Measurements from ENCODE around the gene LRRC58. TPM values are rescaled to one million over a fixed set of nuclear protein-coding genes. Genes with fewer than 3 reads are reported as not detected.
"Not testable (repeated sequence)": the region's sequence is repeated elsewhere in the genome, so short reads cannot be mapped to it uniquely, and the experiment has no call there.

The LRRC58 gene
- total RNA-seq, 4 donors from 2014 or later, result 11.6 to 27.8 (median 24.5) TPM

DNA sequence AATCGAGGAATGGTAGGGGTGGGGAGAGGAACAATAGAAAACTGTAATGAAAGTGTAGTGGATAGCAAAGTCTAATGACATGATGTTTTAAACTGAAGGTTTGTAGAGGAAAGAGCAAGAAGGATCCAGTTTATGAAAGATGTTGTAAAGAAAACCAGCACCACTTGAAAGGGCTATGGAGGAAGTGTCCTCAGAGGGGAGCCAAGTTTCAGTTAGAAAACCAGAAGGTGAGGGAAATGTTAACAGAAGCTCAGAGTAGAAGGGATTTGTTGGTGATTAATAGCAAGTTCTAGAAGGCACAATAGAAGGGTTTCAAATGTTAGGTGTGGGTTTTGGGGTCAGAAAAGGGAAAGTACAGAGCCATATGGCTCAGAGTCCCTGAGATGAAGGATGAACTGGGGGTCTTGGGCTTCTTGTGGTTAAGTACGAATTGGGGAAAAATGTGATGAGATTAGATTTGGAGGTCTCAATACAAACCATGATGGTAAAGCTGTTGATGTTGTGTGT is 33.8 kb upstream of the LRRC58 start:
- H3K4me1 ChIP-seq, result no peaks in the 10 kb centered on the region
- no peaks in the 10 kb centered on the region for H3K27me3 ChIP-seq
- no peaks in the 10 kb centered on the region for H3K9me3 ChIP-seq
- H3K36me3 ChIP-seq, result no peaks in the 10 kb centered on the region
- no peak overlapping the region for H3K27ac ChIP-seq
- no peak for DNase-seq
- WGBS, 2 donors, result 65 to 66% methylated on average over 2 of the region's 2 CpGs
- TF ChIP-seq CTCF (IDR thresholded peaks at IDR 0.05) (no peak), POLR2A (IDR thresholded peaks at IDR 0.05) (no peak)
- intact Hi-C loops (cut with DNase I), result no loop called here
- H3K4me3 ChIP-seq, result no peak overlapping the region

DNA sequence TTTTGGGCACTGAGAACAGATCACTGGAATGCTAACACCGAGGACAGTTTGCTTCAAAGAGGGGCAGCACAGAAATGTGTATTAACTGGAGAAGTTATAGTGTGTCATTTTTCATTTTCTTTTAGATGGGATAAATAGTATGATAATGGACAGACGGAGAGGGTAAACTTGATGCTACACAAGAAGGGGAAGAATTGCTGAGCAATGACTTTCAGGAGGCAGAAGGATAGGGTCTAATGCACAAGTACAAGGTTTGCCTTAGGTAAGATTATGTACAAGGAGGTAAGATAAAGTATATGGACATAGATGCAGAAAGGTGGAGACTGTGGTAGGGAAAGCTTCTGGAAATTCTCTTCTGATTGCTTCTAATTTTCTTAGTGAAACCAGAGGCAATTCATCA is 32.3 kb upstream of the LRRC58 start:
- H3K9me3 ChIP-seq, result no peaks in the 10 kb centered on the region
- intact Hi-C loops (cut with DNase I), result no loop called here
- H3K36me3 ChIP-seq, result no peaks in the 10 kb centered on the region
- no peaks in the 10 kb centered on the region for H3K27me3 ChIP-seq
- no peaks in the 10 kb centered on the region for H3K4me1 ChIP-seq
- DNase-seq, result no peak
- 83 to 89% methylated on average over 2 of the region's 2 CpGs for WGBS, 2 donors
- no peak for TF ChIP-seq POLR2A (IDR thresholded peaks at IDR 0.05)
- no peak for TF ChIP-seq CTCF (IDR thresholded peaks at IDR 0.05)
- H3K4me3 ChIP-seq, result no peak overlapping the region
- H3K27ac ChIP-seq, result no peak overlapping the region

DNA sequence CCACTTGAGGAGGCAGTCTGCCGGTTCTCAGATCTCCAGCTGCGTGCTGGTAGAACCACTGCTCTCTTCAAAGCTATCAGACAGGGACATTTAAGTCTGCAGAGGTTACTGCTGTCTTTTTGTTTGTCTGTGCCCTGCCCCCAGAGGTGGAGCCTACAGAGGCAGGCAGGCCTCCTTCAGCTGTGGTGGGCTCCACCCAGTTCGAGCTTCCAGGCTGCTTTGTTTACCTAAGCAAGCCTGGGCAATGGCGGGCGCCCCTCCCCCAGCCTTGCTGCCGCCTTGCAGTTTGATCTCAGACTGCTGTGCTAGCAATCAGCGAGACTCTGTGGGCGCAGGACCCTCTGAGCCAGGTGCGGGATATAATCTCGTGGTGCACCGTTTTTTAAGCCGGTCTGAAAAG is 28.8 kb upstream of the LRRC58 start:
- H3K36me3 ChIP-seq; H3K4me1 ChIP-seq; H3K27ac ChIP-seq; DNase-seq; intact Hi-C loops (cut with DNase I); H3K9me3 ChIP-seq; H3K4me3 ChIP-seq; H3K27me3 ChIP-seq: not testable (repeated sequence)
- WGBS, 2 donors, result 44% methylated on average over 3 of the region's 12 CpGs; no CpG with 5 or more reads in 1 of the 2 donors

GRCh38 chr3:120370463-120370862 is 21.3 kb upstream of the LRRC58 start:
- Histone ChIP-seq H3K4me1 (no peaks in the 10 kb centered on the region), H3K4me3 (no peak overlapping the region), H3K9me3 (no peaks in the 10 kb centered on the region), H3K36me3 (no peaks in the 10 kb centered on the region), H3K27me3 (no peaks in the 10 kb centered on the region), H3K27ac (no peak overlapping the region)
- no peak for DNase-seq
- TF ChIP-seq POLR2A (IDR thresholded peaks at IDR 0.05) (no peak), CTCF (IDR thresholded peaks at IDR 0.05) (no peak)
- intact Hi-C loops (cut with DNase I), result no loop called here

DNA sequence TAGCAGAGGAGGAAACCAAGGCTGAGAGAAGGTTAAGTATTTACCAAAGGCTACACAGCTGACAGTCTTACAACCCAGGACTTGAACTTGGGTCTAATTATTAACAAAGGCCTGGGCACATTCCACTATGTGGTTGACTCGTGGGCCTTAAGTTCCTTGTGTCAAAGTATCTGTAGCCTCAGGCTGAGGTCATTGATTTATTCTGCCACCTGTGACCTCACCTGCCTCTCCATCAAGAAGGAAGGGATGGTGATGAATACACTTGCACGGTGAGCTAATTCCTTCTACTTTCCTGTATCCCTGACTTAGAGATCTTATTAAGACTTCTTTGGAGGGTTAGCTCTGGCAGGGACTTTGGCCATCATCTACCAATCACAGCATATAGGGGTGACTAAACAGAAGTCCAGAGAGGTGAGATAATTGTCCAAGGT is 19.9 kb upstream of the LRRC58 start:
- Histone ChIP-seq H3K27ac (no peak overlapping the region), H3K4me3 (no peak overlapping the region), H3K36me3 (no peaks in the 10 kb centered on the region), H3K4me1 (no peaks in the 10 kb centered on the region), H3K9me3 (no peaks in the 10 kb centered on the region), H3K27me3 (no peaks in the 10 kb centered on the region)
- no peak for DNase-seq
- 25 to 48% methylated on average over 2 of the region's 2 CpGs for WGBS, 2 donors
- TF ChIP-seq CTCF (IDR thresholded peaks at IDR 0.05), result no peak
- TF ChIP-seq POLR2A (IDR thresholded peaks at IDR 0.05), result no peak
- intact Hi-C loops (cut with DNase I), result no loop called here

DNA sequence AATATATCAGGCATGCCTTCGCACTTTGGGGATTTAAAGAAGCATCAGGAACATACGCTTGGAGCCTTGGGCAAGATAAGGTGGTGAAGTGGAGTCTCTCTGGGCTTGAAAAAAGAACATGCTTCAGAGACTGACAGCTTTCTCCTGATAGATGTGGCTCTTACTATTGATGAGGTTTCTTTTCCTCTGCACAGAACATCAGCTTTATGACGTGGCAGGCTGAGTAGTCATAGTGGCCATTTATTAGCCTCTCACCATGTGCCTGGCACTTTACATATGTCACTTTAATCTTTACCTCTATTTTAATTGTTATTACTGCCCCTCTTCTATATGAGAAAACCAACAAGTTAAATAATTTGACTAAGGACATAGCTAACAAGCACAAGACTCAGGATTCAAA is 19.0 kb upstream of the LRRC58 start:
- no peak for DNase-seq
- no peak overlapping the region for H3K4me3 ChIP-seq
- no peaks in the 10 kb centered on the region for H3K36me3 ChIP-seq
- no peaks in the 10 kb centered on the region for H3K9me3 ChIP-seq
- intact Hi-C loops (cut with DNase I), result no loop called here
- H3K27ac ChIP-seq, result no peak overlapping the region
- H3K4me1 ChIP-seq, result no peaks in the 10 kb centered on the region
- H3K27me3 ChIP-seq, result no peaks in the 10 kb centered on the region
- TF ChIP-seq CTCF (IDR thresholded peaks at IDR 0.05) (no peak), POLR2A (IDR thresholded peaks at IDR 0.05) (no peak)
- WGBS, 2 donors, result 63 to 67% methylated on average over 3 of the region's 3 CpGs
